SIG-M5 treated with dmso at 0.1 percent for 504 hours (cell line): ENCODE measurements around the gene UBASH3B.
"Not testable (repeated sequence)": the region's sequence is repeated elsewhere in the genome, so short reads cannot be mapped to it uniquely, and the experiment has no call there.

Experiments used
- DNase-seq: peaks from one replicate; lab custom pipeline; 2025; ENCODE audit not compliant: unreplicated experiment; lab: John Stamatoyannopoulos, UW

The UBASH3B gene

GRCh38 chr11:122729139-122729538, 73.6 kb downstream of the UBASH3B start:
- no peak for DNase-seq

- DNase-seq: not testable (repeated sequence)
Observed at GRCh38 chr11:122730694-122731093, 75.2 kb downstream of the UBASH3B start.

DNA sequence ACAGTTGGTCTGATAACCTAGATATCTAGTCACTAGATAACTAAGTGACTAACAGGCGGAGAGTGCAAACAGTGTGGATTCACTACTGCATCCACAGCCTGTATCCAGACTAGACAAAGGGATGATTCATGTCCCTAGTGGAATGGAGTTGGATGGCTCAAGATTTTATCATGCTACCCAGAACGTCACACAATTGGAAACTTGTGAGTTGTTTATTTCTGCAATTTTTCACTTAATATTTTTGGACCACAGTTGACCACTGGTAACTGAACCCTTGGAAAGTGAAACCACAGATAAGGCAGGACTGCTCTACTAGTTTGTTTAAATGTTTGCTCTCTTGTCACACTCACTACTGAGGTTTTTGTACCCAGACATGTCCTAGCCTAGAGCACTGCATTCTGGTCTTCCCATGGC, 76.0 kb downstream of the UBASH3B start:
- DNase-seq: no peak

- DNase-seq: no peak
Observed at GRCh38 chr11:122732342-122733315, 77.1 kb downstream of the UBASH3B start.

- no peak for DNase-seq
Observed at GRCh38 chr11:122733318-122733717, 77.8 kb downstream of the UBASH3B start.

DNA sequence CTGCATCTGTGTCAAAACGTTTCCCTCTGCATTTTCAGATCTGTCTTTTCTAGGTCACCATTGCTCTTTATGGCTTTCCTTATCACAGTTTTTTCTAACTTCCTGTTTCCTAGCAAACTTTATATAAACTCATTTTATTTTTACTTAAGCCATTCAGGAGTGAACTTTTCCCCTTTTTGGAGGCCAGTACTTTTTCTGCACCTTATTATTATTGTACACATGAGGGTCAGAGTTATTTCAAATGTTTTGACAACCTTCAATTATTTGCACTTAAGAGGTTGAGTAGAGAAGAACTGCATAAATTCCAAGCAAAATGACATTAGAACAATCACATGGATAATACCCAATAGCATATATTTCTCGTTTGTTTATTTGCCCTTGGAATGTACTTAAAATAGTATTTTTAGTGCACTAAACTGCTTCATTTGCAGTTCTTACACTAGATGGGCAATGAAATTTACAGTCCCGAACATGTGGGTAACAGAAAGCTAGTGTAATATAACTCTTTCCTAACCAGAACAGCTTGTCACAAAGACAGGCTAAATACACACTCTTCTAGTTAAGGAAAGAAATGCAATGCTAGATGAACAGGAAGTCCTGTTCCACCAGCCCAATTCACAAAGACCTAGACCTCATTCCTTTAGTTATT, 79.5 kb downstream of the UBASH3B start:
- DNase-seq: no peak

DNA sequence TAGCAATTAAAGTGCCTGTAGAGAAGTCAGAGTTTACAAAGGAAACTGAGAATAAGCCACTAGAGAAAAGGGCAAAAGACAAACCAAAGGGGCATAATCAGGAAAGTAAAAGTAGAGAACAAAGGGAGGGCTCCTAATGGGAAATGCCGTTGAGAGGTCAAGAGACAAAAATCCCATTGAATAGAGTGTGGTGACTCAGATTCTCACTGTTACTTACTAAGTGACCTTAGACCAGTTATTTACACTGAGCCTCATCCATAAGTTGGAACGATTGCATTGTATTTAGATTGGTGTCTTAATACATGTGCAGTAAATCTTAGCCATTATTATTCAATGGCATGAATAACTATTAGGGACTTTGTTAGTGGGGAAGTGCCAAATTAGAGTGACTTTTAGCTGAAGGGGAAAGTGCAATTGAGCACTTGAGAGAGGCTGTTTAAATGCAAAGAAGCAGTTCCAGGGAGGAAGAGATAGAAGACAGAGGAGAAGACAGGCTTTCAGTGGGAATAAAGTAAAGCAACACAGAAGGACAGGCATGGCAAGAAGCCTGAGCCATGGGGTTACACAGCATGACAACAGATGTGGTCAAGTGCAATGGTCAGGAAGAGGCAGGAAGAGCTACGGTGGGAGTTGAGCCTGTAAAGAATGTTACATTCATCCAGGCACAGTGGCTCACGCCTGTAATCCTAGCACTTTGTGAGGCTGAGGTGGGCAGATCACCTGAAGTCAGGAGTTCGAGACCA, 82.6 kb downstream of the UBASH3B start:
- no peak for DNase-seq

GRCh38 chr11:122741613-122742300, 86.2 kb downstream of the UBASH3B start:
- no peak for DNase-seq

GRCh38 chr11:122742301-122743018, 86.9 kb downstream of the UBASH3B start:
- no peak for DNase-seq

DNA sequence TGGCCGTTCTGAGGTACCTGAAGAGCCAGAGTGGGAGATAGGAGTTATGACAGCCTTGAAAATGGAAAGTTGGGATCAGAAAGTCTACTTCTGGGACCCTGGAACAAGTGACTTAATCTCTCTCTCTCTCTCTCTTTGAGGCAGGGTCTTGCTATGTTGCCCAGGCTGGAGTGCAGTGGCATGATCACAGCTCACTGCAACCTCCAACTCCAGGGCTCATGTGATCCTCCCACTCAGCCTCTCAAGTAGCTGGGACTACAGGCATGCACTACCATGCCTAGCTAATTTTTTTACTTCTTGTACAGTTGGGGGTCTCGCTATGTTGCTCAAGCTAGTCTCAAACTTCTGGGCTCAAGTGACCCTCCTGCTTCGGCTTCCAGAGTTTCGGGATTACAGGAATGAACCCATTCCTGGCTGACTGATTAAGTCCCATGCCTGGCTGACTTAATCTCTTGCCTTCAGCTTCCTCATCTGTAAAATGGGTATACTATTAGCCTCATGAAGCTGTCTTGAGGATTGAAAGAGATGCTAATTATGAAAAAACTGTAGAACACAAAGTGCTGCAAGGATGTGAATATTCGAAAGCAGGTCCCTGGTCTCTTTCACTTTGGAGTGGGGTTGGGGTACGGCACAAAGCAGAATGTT, 87.7 kb downstream of the UBASH3B start:
- DNase-seq: no peak

- peak; percentile 81 for DNase-seq
Observed at GRCh38 chr11:122743949-122744348, 88.4 kb downstream of the UBASH3B start.

DNA sequence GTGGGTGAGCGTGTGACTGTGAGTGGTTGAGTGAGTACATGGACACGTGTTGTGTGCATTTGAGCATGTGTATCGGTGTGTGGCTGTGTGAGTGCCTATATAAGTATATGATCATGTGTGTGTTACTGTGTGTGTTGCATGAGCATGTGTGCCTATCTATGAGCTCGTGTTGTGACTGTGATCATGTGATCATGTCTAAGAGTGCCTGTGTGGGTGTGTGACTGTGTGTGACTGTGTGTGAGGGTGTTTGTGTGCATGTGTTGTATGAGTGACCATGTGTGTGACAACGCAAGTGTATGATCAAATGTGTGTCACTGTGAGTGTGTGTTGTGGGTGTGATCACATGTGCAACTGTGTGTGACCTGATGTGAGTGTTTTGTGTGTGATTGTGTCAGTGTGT, 88.8 kb downstream of the UBASH3B start:
- no peak for DNase-seq

GRCh38 chr11:122745111-122745510, 89.6 kb downstream of the UBASH3B start:
- no peak for DNase-seq

DNA sequence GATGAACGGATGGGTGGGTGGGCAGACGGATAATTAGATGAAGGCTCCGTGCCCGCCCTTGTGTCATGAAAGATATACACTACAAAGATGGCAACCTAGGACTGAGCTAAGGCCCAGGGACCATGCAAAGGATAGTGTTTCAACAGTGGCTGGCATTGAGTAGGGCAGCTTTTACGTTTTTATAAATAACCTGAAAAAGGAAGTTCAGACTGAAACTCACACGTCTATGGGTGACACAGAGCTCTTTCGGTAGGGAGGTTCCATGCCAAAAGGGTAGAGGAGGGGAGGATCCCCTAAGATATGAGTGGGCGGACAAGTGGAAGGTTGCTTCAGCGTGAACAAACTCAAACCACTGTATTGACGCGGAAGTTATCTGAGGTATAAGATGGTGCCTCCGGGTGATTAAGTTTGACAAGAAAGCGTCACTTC, 90.5 kb downstream of the UBASH3B start:
- DNase-seq: peak; percentile 95

DNA sequence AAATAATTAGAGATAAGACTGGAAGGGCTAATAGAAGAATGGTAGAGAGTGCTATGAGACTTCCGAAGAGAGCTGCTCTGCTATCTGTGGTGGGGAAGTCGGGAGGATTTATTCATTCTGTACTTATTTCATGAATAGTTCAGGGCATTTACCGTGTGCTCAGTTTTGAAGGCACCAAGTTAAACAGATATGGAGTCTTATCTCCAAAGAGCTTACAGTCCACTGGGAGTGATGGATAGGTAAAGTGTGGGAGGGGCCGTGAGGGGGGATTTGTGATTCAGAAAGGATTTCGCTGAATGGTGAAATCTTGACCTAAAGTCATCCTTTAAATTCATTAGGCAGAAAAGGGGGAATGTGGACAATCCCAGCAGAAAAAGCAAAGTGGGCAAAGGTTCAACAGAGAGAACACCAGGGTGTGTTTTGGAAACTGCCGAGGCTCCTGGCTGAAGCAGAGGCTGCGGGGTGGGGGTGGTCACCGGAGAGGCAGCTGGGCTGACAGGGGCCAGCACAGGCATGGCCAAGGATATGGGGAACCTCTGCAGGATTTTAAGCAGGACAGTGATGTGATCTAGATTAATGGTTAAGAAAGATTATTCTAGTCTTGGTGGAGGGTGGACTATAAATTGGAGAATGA, 91.2 kb downstream of the UBASH3B start:
- DNase-seq: no peak

DNA sequence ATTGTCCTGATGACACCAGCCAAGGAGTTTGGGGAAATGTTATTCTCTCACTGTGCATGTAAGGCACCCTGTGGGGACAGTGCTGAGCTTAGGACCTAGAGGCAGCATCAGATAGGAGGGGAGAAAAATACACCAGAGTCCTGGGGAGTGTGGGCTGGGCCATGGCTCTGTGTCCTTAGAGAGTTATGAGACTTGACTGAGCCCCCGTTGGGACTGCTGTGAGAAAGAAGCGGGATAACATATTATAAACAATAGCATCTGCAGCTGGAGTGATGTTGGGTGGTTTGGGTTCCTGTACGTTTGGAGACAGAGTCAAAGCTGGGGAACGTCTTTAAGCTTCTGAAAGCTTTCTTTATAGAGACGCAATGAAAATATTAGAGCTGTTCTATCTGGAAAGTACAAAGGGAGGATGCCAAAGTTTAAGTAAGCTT, 91.8 kb downstream of the UBASH3B start:
- no peak for DNase-seq

DNA sequence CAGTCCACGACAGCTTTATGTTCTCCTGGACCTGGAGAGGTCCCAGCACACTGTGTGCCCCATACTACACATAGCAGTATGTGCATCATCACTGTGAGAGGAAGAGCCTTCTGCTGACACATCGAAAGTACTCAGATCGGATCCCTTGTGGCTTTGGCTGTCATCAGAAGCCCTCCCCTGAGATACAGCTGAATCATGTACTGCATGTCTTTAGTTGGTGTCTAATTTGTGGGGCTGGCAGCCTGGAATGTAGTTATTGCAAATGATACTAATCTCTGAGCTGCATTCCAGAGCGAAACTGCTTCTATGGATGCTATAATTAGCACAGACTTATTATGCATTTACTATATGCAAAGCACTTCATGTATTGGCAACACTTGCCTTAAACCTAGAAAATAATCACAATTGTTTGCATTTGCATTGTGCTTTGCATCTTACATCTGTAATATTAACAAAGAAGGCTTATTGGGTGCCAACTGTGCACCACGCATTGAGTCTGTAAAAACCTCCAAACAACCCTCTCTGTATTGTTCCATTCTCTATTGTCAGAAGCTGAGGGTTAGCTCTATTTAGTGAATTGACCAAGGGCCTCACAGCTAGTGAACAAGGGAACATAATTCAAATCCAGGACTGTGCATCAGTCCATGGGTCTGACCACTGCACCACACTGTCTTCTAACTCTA, 93.6 kb downstream of the UBASH3B start:
- DNase-seq: peak; percentile 90

- DNase-seq: no peak
Observed at GRCh38 chr11:122750049-122750448, 94.5 kb downstream of the UBASH3B start.
